H1 (cell line): Measurements from ENCODE around the gene ZNF672. TPM values are rescaled to one million over a fixed set of nuclear protein-coding genes. Genes with fewer than 3 reads are reported as not detected.

Experiments used
- CBX5 ChIP-seq: fragments of 300-800, 300-1000 bp; sonication (generic); IDR thresholded peaks from 2 replicates; pipeline ENCODE4 v1.7.1; 2016; ENCODE audit warnings: antibody characterized with exemption, low read length, low read depth
- CBX8 ChIP-seq: fragments of 300-800, 300-1000 bp; sonication (generic); IDR thresholded peaks from 2 replicates; pipeline ENCODE4 v1.7.1; 2016; ENCODE audit warnings: low read depth, low read length, borderline replicate concordance
- CTBP2 ChIP-seq: IDR thresholded peaks from 2 replicates; pipeline ENCODE4 v1.7.0; 2011; ENCODE audit warnings: borderline replicate concordance, mild to moderate bottlenecking, moderate library complexity, mixed read lengths, low read length; ENCODE audit not compliant: insufficient read depth, insufficient read length
- EGR1 ChIP-seq: IDR thresholded peaks from 2 replicates; pipeline ENCODE4 v1.6.1; 2011; ENCODE audit warnings: low read depth, low read length, borderline replicate concordance
- KDM4A ChIP-seq: IDR thresholded peaks from one replicate; pipeline ENCODE4 v1.7.1; 2012; ENCODE audit warnings: low read depth, mild to moderate bottlenecking, moderate library complexity, low read length, inconsistent platforms; ENCODE audit not compliant: severe bottlenecking
- RXRA ChIP-seq: IDR thresholded peaks from 2 replicates; pipeline ENCODE4 v1.6.1; 2011; ENCODE audit warnings: low read depth, mild to moderate bottlenecking, low read length, moderate library complexity; ENCODE audit not compliant: insufficient read depth
- SAP30 ChIP-seq: fragments of 300-600 bp; sonication (generic); IDR thresholded peaks from 2 replicates; pipeline ENCODE4 v1.7.1; 2012; ENCODE audit warnings: low read length, moderate library complexity, mild to moderate bottlenecking, inconsistent platforms; ENCODE audit not compliant: insufficient read depth, insufficient replicate concordance
- ZNF274 ChIP-seq: IDR thresholded peaks from 2 replicates; pipeline ENCODE4 v1.7.0; 2012; ENCODE audit warnings: low read length, borderline replicate concordance; ENCODE audit errors: extremely low read depth
- polyA plus RNA-seq, 7 experiments: library from polyadenylated mRNA; depleted of rRNA in 3 of 7; stranded (reverse) in 5 of 7; unstranded in 2 of 7; fragments of >200 nt in 5 of 7; fragments of 200-250 nt in 2 of 7; gene quantifications; 1 replicate in 5 of 7; 2 replicates in 1 of 7; 4 replicates in 1 of 7; pipeline versions ENCODE4 v1.2.1 to v1.2.3, GENCODE V29; 2011 to 2013; ENCODE audit warnings: missing spikeins in 2 of 7, mixed read lengths in 2 of 7
- total RNA-seq: library from RNA; stranded (reverse); fragmentation: NEBNext Ultra II Directional; extraction: Animal tissue kit (Norgen Biotek cat#: 25700); gene quantifications from 2 replicates; pipeline ENCODE4 v1.2.1, GENCODE V29; 2021
- TF ChIP-seq, protein P1 (sequence below): fragments of 300-600 bp; sonication (generic); IDR thresholded peaks from 2 replicates; pipeline ENCODE4 v1.7.1; 2012; ENCODE audit warnings: low read length, moderate library complexity, mild to moderate bottlenecking, inconsistent platforms; ENCODE audit not compliant: insufficient replicate concordance

The ZNF672 gene
- total and polyA plus RNA-seq, 2 of the 8 experiments (the other 6 are each of a cell fraction or from before 2014, with no cell fraction given) = 30.7 to 40.4 TPM

- TF ChIP-seq, protein P1, sequence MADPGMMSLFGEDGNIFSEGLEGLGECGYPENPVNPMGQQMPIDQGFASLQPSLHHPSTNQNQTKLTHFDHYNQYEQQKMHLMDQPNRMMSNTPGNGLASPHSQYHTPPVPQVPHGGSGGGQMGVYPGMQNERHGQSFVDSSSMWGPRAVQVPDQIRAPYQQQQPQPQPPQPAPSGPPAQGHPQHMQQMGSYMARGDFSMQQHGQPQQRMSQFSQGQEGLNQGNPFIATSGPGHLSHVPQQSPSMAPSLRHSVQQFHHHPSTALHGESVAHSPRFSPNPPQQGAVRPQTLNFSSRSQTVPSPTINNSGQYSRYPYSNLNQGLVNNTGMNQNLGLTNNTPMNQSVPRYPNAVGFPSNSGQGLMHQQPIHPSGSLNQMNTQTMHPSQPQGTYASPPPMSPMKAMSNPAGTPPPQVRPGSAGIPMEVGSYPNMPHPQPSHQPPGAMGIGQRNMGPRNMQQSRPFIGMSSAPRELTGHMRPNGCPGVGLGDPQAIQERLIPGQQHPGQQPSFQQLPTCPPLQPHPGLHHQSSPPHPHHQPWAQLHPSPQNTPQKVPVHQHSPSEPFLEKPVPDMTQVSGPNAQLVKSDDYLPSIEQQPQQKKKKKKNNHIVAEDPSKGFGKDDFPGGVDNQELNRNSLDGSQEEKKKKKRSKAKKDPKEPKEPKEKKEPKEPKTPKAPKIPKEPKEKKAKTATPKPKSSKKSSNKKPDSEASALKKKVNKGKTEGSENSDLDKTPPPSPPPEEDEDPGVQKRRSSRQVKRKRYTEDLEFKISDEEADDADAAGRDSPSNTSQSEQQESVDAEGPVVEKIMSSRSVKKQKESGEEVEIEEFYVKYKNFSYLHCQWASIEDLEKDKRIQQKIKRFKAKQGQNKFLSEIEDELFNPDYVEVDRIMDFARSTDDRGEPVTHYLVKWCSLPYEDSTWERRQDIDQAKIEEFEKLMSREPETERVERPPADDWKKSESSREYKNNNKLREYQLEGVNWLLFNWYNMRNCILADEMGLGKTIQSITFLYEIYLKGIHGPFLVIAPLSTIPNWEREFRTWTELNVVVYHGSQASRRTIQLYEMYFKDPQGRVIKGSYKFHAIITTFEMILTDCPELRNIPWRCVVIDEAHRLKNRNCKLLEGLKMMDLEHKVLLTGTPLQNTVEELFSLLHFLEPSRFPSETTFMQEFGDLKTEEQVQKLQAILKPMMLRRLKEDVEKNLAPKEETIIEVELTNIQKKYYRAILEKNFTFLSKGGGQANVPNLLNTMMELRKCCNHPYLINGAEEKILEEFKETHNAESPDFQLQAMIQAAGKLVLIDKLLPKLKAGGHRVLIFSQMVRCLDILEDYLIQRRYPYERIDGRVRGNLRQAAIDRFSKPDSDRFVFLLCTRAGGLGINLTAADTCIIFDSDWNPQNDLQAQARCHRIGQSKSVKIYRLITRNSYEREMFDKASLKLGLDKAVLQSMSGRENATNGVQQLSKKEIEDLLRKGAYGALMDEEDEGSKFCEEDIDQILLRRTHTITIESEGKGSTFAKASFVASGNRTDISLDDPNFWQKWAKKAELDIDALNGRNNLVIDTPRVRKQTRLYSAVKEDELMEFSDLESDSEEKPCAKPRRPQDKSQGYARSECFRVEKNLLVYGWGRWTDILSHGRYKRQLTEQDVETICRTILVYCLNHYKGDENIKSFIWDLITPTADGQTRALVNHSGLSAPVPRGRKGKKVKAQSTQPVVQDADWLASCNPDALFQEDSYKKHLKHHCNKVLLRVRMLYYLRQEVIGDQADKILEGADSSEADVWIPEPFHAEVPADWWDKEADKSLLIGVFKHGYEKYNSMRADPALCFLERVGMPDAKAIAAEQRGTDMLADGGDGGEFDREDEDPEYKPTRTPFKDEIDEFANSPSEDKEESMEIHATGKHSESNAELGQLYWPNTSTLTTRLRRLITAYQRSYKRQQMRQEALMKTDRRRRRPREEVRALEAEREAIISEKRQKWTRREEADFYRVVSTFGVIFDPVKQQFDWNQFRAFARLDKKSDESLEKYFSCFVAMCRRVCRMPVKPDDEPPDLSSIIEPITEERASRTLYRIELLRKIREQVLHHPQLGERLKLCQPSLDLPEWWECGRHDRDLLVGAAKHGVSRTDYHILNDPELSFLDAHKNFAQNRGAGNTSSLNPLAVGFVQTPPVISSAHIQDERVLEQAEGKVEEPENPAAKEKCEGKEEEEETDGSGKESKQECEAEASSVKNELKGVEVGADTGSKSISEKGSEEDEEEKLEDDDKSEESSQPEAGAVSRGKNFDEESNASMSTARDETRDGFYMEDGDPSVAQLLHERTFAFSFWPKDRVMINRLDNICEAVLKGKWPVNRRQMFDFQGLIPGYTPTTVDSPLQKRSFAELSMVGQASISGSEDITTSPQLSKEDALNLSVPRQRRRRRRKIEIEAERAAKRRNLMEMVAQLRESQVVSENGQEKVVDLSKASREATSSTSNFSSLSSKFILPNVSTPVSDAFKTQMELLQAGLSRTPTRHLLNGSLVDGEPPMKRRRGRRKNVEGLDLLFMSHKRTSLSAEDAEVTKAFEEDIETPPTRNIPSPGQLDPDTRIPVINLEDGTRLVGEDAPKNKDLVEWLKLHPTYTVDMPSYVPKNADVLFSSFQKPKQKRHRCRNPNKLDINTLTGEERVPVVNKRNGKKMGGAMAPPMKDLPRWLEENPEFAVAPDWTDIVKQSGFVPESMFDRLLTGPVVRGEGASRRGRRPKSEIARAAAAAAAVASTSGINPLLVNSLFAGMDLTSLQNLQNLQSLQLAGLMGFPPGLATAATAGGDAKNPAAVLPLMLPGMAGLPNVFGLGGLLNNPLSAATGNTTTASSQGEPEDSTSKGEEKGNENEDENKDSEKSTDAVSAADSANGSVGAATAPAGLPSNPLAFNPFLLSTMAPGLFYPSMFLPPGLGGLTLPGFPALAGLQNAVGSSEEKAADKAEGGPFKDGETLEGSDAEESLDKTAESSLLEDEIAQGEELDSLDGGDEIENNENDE = no peak
- TF ChIP-seq CBX8 (no peak), KDM4A (no peak), ZNF274 (no peak), RXRA (no peak), CBX5 (no peak), CTBP2 (no peak), SAP30 (no peak), EGR1 (no peak)
Observed at GRCh38 chr1:248816042-248816851, 21.8 kb upstream of the ZNF672 start (continued).
